ENCODE data around the gene CTAGE1. TPM values are rescaled to one million over a fixed set of nuclear protein-coding genes. Genes with fewer than 3 reads are reported as not detected.

CTAGE1 gene
- total and polyA plus RNA-seq, 2 donors (not counting 1 experiment from before 2014, with no cell fraction given), result under 0.01 TPM; not detected in 1

- Histone ChIP-seq H3K4me1 (ENCODE audit: control insufficient read depth, extremely low read depth, insufficient read depth, low read length) (peaks cover 5% of the 10 kb centered on the region), H3K27me3 (ENCODE audit: control insufficient read depth, insufficient read depth, low read length) (no peaks in the 10 kb centered on the region), H3K4me2 (ENCODE audit: extremely low read depth, insufficient read depth, low read length) (no peak overlapping the region), H3K27ac (ENCODE audit: insufficient read depth, low read length) (no peak overlapping the region), H3K79me2 (ENCODE audit: control insufficient read depth, insufficient read depth, low read length) (no peaks in the 10 kb centered on the region), H3K9me3 (ENCODE audit: control insufficient read depth, insufficient read depth, low read depth, low read length) (no peaks in the 10 kb centered on the region), H2AFZ (ENCODE audit: low read length) (no peak overlapping the region), H4K20me1 (ENCODE audit: control insufficient read depth, extremely low read depth, insufficient read depth, low read length) (no peaks in the 10 kb centered on the region), H3K9ac (ENCODE audit: insufficient read depth, low read length) (no peak overlapping the region), H3K4me3 (replicated peaks in 1 of 4; ENCODE audit: control extremely low read depth in 1 of 4, insufficient read depth in 1 of 4, low read depth in 3 of 4, low read length in 4 of 4) (no peak overlapping the region), H3K36me3 (ENCODE audit: control insufficient read depth, insufficient read depth, low read length) (no peaks in the 10 kb centered on the region)
- TF ChIP-seq CTCF (conservative IDR thresholded peaks at IDR 0.05 in 1 of 2, IDR thresholded peaks at IDR 0.05 in 1 of 2; ENCODE audit: low read depth in 1 of 2, low read length in 2 of 2) (no peak), EZH2 (IDR thresholded peaks at IDR 0.05; ENCODE audit: low read length, missing control alignments) (no peak)
- DNase-seq (ENCODE audit: low read depth in 2 of 2), result peak in 1 of 2 donors; percentile 51
Measured at GRCh38 chr18:22439447-22439846, 21.7 kb upstream of the CTAGE1 start.

- Histone ChIP-seq H3K79me2 (ENCODE audit: control insufficient read depth, insufficient read depth, low read length) (no peaks in the 10 kb centered on the region), H3K9ac (ENCODE audit: insufficient read depth, low read length) (no peak overlapping the region), H2AFZ (ENCODE audit: low read length) (no peak overlapping the region), H3K27me3 (ENCODE audit: control insufficient read depth, insufficient read depth, low read length) (no peaks in the 10 kb centered on the region), H3K4me1 (ENCODE audit: control insufficient read depth, extremely low read depth, insufficient read depth, low read length) (peaks cover 7% of the 10 kb centered on the region), H4K20me1 (ENCODE audit: control insufficient read depth, extremely low read depth, insufficient read depth, low read length) (no peaks in the 10 kb centered on the region), H3K4me2 (ENCODE audit: extremely low read depth, insufficient read depth, low read length) (no peak overlapping the region), H3K4me3 (replicated peaks in 1 of 4; ENCODE audit: control extremely low read depth in 1 of 4, insufficient read depth in 1 of 4, low read depth in 3 of 4, low read length in 4 of 4) (no peak overlapping the region), H3K27ac (ENCODE audit: insufficient read depth, low read length) (no peak overlapping the region), H3K36me3 (ENCODE audit: control insufficient read depth, insufficient read depth, low read length) (no peaks in the 10 kb centered on the region), H3K9me3 (ENCODE audit: control insufficient read depth, insufficient read depth, low read depth, low read length) (no peaks in the 10 kb centered on the region)
- peak in 1 of 2 donors; percentile 22 for DNase-seq (ENCODE audit: low read depth in 2 of 2)
- TF ChIP-seq CTCF (conservative IDR thresholded peaks at IDR 0.05 in 1 of 2, IDR thresholded peaks at IDR 0.05 in 1 of 2; ENCODE audit: low read depth in 1 of 2, low read length in 2 of 2), result no peak
- no peak for TF ChIP-seq EZH2 (IDR thresholded peaks at IDR 0.05; ENCODE audit: low read length, missing control alignments)
Measured at GRCh38 chr18:22436136-22436535, 18.4 kb upstream of the CTAGE1 start.

GRCh38 chr18:22434973-22435608 is 17.4 kb upstream of the CTAGE1 start:
- H3K9ac ChIP-seq (ENCODE audit: insufficient read depth, low read length), result no peak overlapping the region
- H3K4me2 ChIP-seq (ENCODE audit: extremely low read depth, insufficient read depth, low read length), result no peak overlapping the region
- no peaks in the 10 kb centered on the region for H4K20me1 ChIP-seq (ENCODE audit: control insufficient read depth, extremely low read depth, insufficient read depth, low read length)
- TF ChIP-seq EZH2 (IDR thresholded peaks at IDR 0.05; ENCODE audit: low read length, missing control alignments) (no peak), CTCF (conservative IDR thresholded peaks at IDR 0.05 in 1 of 2, IDR thresholded peaks at IDR 0.05 in 1 of 2; ENCODE audit: low read depth in 1 of 2, low read length in 2 of 2) (no peak)
- DNase-seq (ENCODE audit: low read depth in 2 of 2), result peak; percentile 65 to 90
- H3K4me1 ChIP-seq (ENCODE audit: control insufficient read depth, extremely low read depth, insufficient read depth, low read length), result peaks cover 7% of the 10 kb centered on the region
- no peaks in the 10 kb centered on the region for H3K27me3 ChIP-seq (ENCODE audit: control insufficient read depth, insufficient read depth, low read length)
- no peaks in the 10 kb centered on the region for H3K9me3 ChIP-seq (ENCODE audit: control insufficient read depth, insufficient read depth, low read depth, low read length)
- H3K36me3 ChIP-seq (ENCODE audit: control insufficient read depth, insufficient read depth, low read length), result no peaks in the 10 kb centered on the region
- H3K4me3 ChIP-seq (replicated peaks in 1 of 4; ENCODE audit: control extremely low read depth in 1 of 4, insufficient read depth in 1 of 4, low read depth in 3 of 4, low read length in 4 of 4), result no peak overlapping the region
- no peaks in the 10 kb centered on the region for H3K79me2 ChIP-seq (ENCODE audit: control insufficient read depth, insufficient read depth, low read length)
- peak overlapping the region; percentile 17 for H3K27ac ChIP-seq (ENCODE audit: insufficient read depth, low read length)
- peak overlapping the region; percentile 15 for H2AFZ ChIP-seq (ENCODE audit: low read length)
